Keratinocyte (primary cell): ENCODE results near the gene RPS26.

Experiments
- EZH2 ChIP-seq: IDR thresholded peaks from one replicate; pipeline ENCODE4 v1.6.1; 2012; ENCODE audit warnings: inconsistent platforms, mild to moderate bottlenecking, low read length, moderate library complexity
- TF ChIP-seq, protein P1 (sequence below), 3 experiments: IDR thresholded peaks in 1 of 3; conservative IDR thresholded peaks in 1 of 3; optimal IDR thresholded peaks in 1 of 3; 2 replicates in 2 of 3; 3 replicates in 1 of 3; pipeline versions ENCODE3 to v1.5.1; 2011; ENCODE audit warnings: low read length in 3 of 3, mild to moderate bottlenecking in 3 of 3, moderate library complexity in 2 of 3, control low read depth in 1 of 3, inconsistent platforms in 1 of 3; ENCODE audit not compliant: insufficient read depth in 2 of 3; ENCODE audit errors: extremely low read depth in 1 of 3

DNA sequence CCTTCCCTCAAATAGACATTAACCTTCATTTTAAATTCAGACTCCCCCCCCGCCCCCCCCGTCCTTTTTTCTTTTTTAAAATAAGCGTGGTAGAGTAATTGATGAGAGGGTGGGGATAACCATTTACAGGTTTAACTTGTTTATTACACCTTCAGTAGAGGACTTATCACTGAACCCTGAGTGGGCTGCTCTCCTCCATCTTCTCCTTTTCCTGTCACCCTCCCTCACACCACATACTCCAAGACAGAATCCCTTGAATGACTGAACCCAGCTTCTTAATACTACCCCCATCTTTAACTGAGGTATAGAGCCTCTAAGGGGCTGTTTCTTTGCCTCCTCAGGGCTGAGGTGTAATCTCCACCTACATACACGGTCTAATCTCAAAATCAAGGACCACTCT lies 24.5 kb upstream of the RPS26 start:
- TF ChIP-seq, protein P1, sequence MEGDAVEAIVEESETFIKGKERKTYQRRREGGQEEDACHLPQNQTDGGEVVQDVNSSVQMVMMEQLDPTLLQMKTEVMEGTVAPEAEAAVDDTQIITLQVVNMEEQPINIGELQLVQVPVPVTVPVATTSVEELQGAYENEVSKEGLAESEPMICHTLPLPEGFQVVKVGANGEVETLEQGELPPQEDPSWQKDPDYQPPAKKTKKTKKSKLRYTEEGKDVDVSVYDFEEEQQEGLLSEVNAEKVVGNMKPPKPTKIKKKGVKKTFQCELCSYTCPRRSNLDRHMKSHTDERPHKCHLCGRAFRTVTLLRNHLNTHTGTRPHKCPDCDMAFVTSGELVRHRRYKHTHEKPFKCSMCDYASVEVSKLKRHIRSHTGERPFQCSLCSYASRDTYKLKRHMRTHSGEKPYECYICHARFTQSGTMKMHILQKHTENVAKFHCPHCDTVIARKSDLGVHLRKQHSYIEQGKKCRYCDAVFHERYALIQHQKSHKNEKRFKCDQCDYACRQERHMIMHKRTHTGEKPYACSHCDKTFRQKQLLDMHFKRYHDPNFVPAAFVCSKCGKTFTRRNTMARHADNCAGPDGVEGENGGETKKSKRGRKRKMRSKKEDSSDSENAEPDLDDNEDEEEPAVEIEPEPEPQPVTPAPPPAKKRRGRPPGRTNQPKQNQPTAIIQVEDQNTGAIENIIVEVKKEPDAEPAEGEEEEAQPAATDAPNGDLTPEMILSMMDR (optimal IDR thresholded peaks at IDR 0.05 in 1 of 3, IDR thresholded peaks at IDR 0.05 in 1 of 3, conservative IDR thresholded peaks at IDR 0.05 in 1 of 3; ENCODE audit: extremely low read depth in 1 of 3, insufficient read depth in 2 of 3, low read length in 3 of 3): no peak
- no peak for TF ChIP-seq EZH2
